Ureter (tissue), 1 donor: ENCODE results near the gene SLC39A2. TPM values are rescaled to one million over a fixed set of nuclear protein-coding genes. Genes with fewer than 3 reads are reported as not detected.

Experiments used
- DNase-seq: peaks from one replicate; pipeline ENCODE4 v3.0.0-alpha.2; 2020; ENCODE audit warnings: low spot score
- total RNA-seq: library from RNA; stranded (reverse); gene quantifications from one replicate; pipeline ENCODE4 v1.2.4, GENCODE V29; 2023
- donor health status: DM: yes; HTN: yes; CAD: no.

SLC39A2 gene
- total RNA-seq, 1 donor from 2014 or later, result 0.83 TPM

DNA sequence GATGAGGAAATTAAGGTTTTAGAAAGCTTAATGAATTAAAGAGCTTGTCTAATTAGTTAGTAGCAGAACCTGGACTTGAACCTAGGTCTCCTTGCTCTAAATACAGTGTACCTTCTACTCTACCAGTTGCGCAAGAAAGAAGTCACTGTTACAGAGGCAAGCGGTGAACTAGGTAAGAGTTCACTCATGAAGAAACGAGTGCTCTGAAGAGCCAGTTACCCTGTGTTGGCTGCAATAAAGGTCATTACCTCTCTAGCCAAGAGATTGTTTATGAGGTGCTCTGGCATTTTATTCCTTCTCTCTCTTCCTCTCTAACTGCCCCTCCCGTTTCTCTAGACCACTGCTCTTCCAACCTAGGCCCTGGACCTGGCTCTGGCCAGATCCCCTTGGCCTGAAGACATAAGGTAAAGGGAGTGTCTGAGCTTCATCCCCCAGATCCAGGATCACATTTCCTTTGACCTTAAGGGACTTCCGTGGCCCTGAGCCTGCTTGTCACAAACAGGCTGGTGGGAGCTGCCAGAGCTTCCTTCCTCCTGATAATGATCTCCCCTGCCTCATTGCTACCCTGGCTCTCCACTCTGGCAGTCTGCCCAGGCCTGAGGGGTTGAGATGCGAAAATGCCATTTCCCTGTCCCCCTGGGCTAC, 45.0 kb downstream of the SLC39A2 start:
- DNase-seq, result no peak

DNA sequence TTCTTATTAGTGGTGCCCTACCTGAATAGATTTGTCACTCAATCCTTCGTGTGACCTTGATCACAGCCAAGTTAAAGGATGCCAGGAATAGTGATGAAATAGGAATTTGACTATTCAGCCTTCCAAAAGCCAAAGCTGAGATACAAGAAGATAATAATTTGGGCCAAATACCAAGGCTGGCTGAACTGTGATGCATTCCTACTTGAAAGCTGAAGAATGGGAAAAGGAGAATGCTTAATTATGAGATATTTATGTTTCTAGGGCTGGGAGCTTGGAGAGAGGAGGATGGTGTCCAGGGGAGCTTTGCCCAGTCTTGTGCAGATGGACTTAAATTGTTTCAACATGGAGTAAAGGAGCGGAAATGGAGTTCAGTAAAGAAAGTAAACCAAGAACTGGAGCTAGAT, 48.3 kb downstream of the SLC39A2 start:
- DNase-seq, result no peak

DNA sequence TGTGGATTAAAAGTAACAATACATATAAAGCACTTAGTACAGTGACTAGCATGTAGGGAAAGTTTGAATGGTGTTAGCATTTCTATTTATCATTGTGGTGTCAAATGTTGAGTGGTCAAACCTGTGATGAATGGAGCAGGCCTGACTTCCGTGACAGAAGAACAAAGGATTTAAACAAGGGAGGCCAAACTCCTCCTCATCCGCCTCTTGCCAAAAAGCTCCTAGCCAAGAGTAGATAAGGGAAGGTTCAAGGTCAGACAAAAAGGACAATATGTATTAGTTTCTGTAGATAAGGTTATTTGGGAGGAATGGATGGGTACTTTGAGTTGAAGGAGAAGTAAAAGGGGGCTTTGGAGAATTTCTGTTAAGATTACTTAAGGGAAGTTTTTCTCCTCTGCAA, 49.5 kb downstream of the SLC39A2 start:
- no peak for DNase-seq

DNA sequence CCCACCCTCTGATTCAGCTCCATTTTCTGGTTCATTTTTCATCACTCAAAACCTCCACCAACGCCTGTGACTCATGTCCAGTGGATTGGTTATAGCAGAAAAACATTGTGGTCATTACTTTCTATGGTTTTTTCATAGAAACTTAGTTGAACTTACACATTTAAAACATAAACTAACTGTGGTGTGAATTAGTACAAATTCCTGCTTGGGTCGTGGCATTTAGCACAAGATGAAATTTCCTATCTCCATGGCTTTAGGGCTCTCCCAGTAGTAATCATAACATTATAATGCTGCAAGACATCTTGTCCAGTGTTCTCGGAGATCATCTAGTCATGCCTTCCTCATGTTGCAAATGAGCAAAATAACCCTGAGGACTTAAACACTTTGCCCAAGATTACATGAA, 50.2 kb downstream of the SLC39A2 start:
- DNase-seq, result no peak

DNA sequence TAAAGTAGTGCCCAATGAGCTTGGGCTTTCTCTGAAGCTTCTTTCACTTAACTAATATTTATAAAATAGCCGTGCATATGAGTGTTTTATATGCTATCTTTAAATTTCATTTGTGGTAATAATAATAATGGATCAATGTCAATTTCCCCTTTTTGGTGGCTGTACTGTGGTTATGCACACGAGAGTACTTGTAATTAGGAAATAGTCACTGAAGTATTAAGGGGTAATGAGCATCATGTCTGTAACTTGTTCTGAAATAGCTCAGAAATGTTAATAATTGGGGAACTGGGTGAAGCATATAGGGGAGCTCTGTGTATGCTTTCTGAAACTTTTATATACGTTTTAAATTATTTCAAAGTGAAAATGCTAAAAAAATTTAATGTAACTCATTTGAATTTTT, 51.5 kb downstream of the SLC39A2 start:
- no peak for DNase-seq

Other genes with a start within 250 kb of the SLC39A2 start
- not detected for gene EDDM3B, start 230.9 kb upstream of the SLC39A2 start, total RNA-seq
- 5.8 TPM for gene RNASE6, start 218.0 kb upstream of the SLC39A2 start, total RNA-seq
- gene RNASE1, start 196.4 kb upstream of the SLC39A2 start, total RNA-seq, result 67.3 TPM
- not detected for gene RNASE3, start 107.9 kb upstream of the SLC39A2 start, total RNA-seq
- gene RNASE2, start 43.8 kb upstream of the SLC39A2 start, total RNA-seq, result 1.1 TPM
- gene METTL17, start 9.3 kb upstream of the SLC39A2 start, total RNA-seq, result 70.0 TPM
- gene NDRG2, start 25.8 kb downstream of the SLC39A2 start, total RNA-seq, result 188 TPM
- 0.62 TPM for gene TPPP2, start 30.9 kb downstream of the SLC39A2 start, total RNA-seq
- gene RNASE13, start 35.5 kb downstream of the SLC39A2 start, total RNA-seq, result not detected
- 0.94 TPM for gene RNASE7, start 43.1 kb downstream of the SLC39A2 start, total RNA-seq
- gene RNASE8, start 58.5 kb downstream of the SLC39A2 start, total RNA-seq, result not detected
- 41.2 TPM for gene ARHGEF40, start 71.0 kb downstream of the SLC39A2 start, total RNA-seq
- 47.2 TPM for gene ZNF219, start 99.4 kb downstream of the SLC39A2 start, total RNA-seq
- gene TMEM253, start 101.8 kb downstream of the SLC39A2 start, total RNA-seq, result 1.6 TPM
- gene OR5AU1, start 156.8 kb downstream of the SLC39A2 start, total RNA-seq, result not detected